CD4-positive, alpha-beta T cell treated with Interleukin-4 for 1 hour (primary cell): ENCODE results near the gene TRIM69.
A peak's percentile ranks its signal among the peaks of the same experiment; 100 is the strongest.
"Not testable (repeated sequence)": the region's sequence is repeated elsewhere in the genome, so short reads cannot be mapped to it uniquely, and the experiment has no call there.

Source experiments
- DNase-seq, 2 donors: peaks; one replicate each; pipeline ENCODE4 v3.0.0-alpha.2; 2020 to 2022

Gene TRIM69

GRCh38 chr15:44716983-44717602, 19.2 kb upstream of the TRIM69 start:
- DNase-seq = peak in 1 of 2 donors; percentile 30

GRCh38 chr15:44718180-44718926, 18.0 kb upstream of the TRIM69 start:
- DNase-seq = peak in 1 of 2 donors; percentile 32

- no peak for DNase-seq
Measured at GRCh38 chr15:44718927-44719292, 17.4 kb upstream of the TRIM69 start.

GRCh38 chr15:44719293-44719999, 16.9 kb upstream of the TRIM69 start:
- DNase-seq = peak; percentile 80 to 86

- DNase-seq = peak in 1 of 2 donors; percentile 37
Measured at GRCh38 chr15:44720000-44720435, 16.3 kb upstream of the TRIM69 start.

- DNase-seq = peak; percentile 38 to 70
Measured at GRCh38 chr15:44720460-44721176, 15.7 kb upstream of the TRIM69 start.

GRCh38 chr15:44722011-44722410, 14.3 kb upstream of the TRIM69 start:
- peak in 1 of 2 donors; percentile 38 for DNase-seq

GRCh38 chr15:44726136-44726535, 10.2 kb upstream of the TRIM69 start:
- DNase-seq = peak in 1 of 2 donors; percentile 35

- DNase-seq = peak; percentile 89 to 93
Measured at GRCh38 chr15:44726568-44727484, 9.5 kb upstream of the TRIM69 start.

- DNase-seq = peak in 1 of 2 donors; percentile 75
Measured at GRCh38 chr15:44727485-44728231, 8.7 kb upstream of the TRIM69 start.

- not testable (repeated sequence) for DNase-seq
Measured at GRCh38 chr15:44728232-44728575, 8.1 kb upstream of the TRIM69 start.

- DNase-seq = peak; percentile 99
Measured at GRCh38 chr15:44728576-44729407, 7.5 kb upstream of the TRIM69 start.

- DNase-seq = peak in 1 of 2 donors; percentile 47
Measured at GRCh38 chr15:44729408-44730127, 6.8 kb upstream of the TRIM69 start.

- peak in 1 of 2 donors; percentile 34 for DNase-seq
Measured at GRCh38 chr15:44734839-44735481, 1.4 kb upstream of the TRIM69 start.

- DNase-seq = peak; percentile 51 to 57
Measured at GRCh38 chr15:44735482-44736180, 697 bp upstream of the TRIM69 start.

GRCh38 chr15:44738340-44738984, 2.1 kb downstream of the TRIM69 start:
- peak in 1 of 2 donors; percentile 78 for DNase-seq

GRCh38 chr15:44739222-44739847, 3.0 kb downstream of the TRIM69 start:
- not testable (repeated sequence) for DNase-seq
